ENCODE results near the gene RHBG. TPM values are rescaled to one million over a fixed set of nuclear protein-coding genes. Genes with fewer than 3 reads are reported as not detected.
A peak's percentile ranks its signal among the peaks of the same experiment; 100 is the strongest.

RHBG gene
- total RNA-seq, 1 donor from 2014 or later: not detected

- DNase-seq: peak; percentile 62
- Mint-ChIP-seq H3K4me3 (ENCODE audit: unreplicated experiment) (no peak overlapping the region), H3K9me3 (ENCODE audit: unreplicated experiment) (peaks cover 7% of the 10 kb centered on the region), H3K4me1 (ENCODE audit: low read depth, unreplicated experiment) (peaks cover 10% of the 10 kb centered on the region), H3K27ac (ENCODE audit: unreplicated experiment) (no peak overlapping the region), H3K27me3 (ENCODE audit: unreplicated experiment) (peaks cover 32% of the 10 kb centered on the region), H3K36me3 (ENCODE audit: unreplicated experiment) (no peaks in the 10 kb centered on the region)
- TF ChIP-seq, protein P1, sequence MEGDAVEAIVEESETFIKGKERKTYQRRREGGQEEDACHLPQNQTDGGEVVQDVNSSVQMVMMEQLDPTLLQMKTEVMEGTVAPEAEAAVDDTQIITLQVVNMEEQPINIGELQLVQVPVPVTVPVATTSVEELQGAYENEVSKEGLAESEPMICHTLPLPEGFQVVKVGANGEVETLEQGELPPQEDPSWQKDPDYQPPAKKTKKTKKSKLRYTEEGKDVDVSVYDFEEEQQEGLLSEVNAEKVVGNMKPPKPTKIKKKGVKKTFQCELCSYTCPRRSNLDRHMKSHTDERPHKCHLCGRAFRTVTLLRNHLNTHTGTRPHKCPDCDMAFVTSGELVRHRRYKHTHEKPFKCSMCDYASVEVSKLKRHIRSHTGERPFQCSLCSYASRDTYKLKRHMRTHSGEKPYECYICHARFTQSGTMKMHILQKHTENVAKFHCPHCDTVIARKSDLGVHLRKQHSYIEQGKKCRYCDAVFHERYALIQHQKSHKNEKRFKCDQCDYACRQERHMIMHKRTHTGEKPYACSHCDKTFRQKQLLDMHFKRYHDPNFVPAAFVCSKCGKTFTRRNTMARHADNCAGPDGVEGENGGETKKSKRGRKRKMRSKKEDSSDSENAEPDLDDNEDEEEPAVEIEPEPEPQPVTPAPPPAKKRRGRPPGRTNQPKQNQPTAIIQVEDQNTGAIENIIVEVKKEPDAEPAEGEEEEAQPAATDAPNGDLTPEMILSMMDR (IDR thresholded peaks at IDR 0.05; ENCODE audit: partially characterized antibody, unreplicated experiment): no peak
Observed at GRCh38 chr1:156419854-156420204, 50.8 kb downstream of the RHBG start.

DNA sequence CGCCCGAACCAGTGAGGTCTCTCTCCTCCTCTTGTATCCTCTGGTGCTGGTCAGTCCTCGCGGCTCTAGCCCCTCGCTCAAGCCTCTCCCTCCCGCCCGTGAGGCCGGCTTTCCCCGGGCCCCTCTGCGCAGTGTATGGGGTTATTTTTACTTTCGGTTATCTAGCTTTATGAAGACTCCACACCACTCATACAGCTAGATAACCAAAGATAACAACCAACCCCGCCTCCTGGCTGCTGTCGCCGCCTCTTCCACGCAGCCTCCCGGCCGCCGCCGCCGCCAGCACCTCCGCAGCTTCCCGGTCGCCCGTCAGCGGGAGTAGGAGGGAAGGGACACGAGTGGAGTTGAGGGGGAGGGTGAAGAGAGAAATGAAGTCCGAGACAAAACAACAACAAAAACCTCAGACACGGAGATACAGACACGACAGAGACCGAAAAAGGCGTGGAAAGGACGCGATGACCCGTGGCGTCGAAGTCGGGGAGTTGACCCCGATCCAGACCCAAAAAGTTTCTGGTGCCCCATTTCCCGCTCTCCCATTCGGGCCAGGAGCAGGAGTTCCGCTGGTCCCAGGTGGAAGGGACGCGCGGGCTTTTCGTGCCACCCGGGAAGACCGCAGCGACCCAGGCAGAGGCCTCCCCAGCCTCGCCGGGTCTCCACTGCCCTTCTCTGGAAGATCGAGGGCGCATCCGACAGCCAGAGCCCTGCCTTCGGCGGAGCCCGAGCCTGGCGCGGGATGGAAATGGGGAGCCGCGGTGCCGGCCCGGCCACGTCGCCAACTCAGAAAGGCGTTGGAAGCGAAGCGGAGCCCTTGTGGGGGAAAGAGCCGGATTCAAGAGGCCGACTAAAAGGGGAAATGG is 51.4 kb downstream of the RHBG start:
- TF ChIP-seq, protein P1 (IDR thresholded peaks at IDR 0.05; ENCODE audit: partially characterized antibody, unreplicated experiment): no peak
- DNase-seq: no peak
- Mint-ChIP-seq H3K4me3 (ENCODE audit: unreplicated experiment) (peak overlapping the region; percentile 80), H3K9me3 (ENCODE audit: unreplicated experiment) (peaks cover 5% of the 10 kb centered on the region), H3K36me3 (ENCODE audit: unreplicated experiment) (no peaks in the 10 kb centered on the region), H3K27ac (ENCODE audit: unreplicated experiment) (no peak overlapping the region), H3K27me3 (ENCODE audit: unreplicated experiment) (peaks cover 32% of the 10 kb centered on the region), H3K4me1 (ENCODE audit: low read depth, unreplicated experiment) (peaks cover 9% of the 10 kb centered on the region)

DNA sequence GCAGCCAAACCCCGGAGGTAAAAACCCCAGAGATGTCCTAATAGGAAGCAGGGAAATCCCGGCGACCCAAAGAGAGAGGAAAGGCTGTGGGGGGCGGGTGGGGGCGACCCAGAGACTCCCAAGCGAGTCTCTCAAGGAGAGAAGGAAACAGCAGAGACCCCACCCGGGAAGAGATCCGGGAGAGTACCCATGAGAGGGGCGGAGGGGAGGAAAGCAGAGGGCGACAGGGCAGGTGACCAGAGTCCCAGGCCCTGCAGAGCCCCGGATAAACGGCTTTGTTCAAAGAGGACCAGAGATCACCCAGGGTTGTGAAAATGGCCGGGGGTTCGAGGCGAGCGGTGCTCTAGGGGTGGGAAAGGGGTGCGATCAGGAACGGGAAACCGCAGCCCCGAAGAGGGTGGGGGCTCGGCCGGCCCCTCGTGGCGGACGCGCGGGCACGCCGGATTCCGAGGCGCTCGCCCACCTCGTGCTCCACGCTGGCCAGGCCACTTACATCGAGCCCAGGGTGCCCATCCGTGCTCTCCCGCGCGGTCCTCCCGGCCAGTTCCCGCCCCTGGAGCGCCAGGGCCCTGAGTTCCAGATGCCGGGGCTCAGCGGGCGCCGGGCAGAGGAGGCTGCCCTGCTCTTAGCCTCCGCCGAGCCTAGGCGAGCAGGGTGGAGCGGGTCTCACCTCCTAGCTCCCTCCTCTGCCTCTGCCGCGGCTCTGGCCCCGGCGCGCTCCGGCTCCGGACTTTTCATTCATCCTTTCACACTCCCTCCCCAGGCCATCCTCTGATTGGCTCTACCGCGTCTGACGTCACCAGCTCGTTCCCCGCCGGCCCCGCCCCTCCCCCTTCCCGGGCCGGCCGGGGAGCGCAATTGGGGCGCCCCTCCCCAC is 52.3 kb downstream of the RHBG start:
- peak; percentile 84 for DNase-seq
- peaks cover 39% of the 10 kb centered on the region for H3K27me3 Mint-ChIP-seq (ENCODE audit: unreplicated experiment)
- peaks cover 9% of the 10 kb centered on the region for H3K4me1 Mint-ChIP-seq (ENCODE audit: low read depth, unreplicated experiment)
- H3K27ac Mint-ChIP-seq (ENCODE audit: unreplicated experiment): no peak overlapping the region
- peaks cover 7% of the 10 kb centered on the region for H3K9me3 Mint-ChIP-seq (ENCODE audit: unreplicated experiment)
- TF ChIP-seq, protein P1 (IDR thresholded peaks at IDR 0.05; ENCODE audit: partially characterized antibody, unreplicated experiment): no peak
- peak overlapping the region; percentile 86 for H3K4me3 Mint-ChIP-seq (ENCODE audit: unreplicated experiment)
- H3K36me3 Mint-ChIP-seq (ENCODE audit: unreplicated experiment): no peaks in the 10 kb centered on the region

GRCh38 chr1:156421939-156422601 is 53.1 kb downstream of the RHBG start:
- Mint-ChIP-seq H3K9me3 (ENCODE audit: unreplicated experiment) (peaks cover 4% of the 10 kb centered on the region), H3K4me1 (ENCODE audit: low read depth, unreplicated experiment) (peaks cover 9% of the 10 kb centered on the region), H3K36me3 (ENCODE audit: unreplicated experiment) (no peaks in the 10 kb centered on the region), H3K27me3 (ENCODE audit: unreplicated experiment) (peaks cover 39% of the 10 kb centered on the region), H3K27ac (ENCODE audit: unreplicated experiment) (no peak overlapping the region), H3K4me3 (ENCODE audit: unreplicated experiment) (peak overlapping the region; percentile 86)
- TF ChIP-seq, protein P1 (IDR thresholded peaks at IDR 0.05; ENCODE audit: partially characterized antibody, unreplicated experiment): no peak
- DNase-seq: no peak

Measured in glutamatergic neuron (in vitro differentiated cells).